Measurements from ENCODE around the gene REPS2.
A peak's percentile ranks its signal among the peaks of the same experiment; 100 is the strongest.

The REPS2 gene

DNA sequence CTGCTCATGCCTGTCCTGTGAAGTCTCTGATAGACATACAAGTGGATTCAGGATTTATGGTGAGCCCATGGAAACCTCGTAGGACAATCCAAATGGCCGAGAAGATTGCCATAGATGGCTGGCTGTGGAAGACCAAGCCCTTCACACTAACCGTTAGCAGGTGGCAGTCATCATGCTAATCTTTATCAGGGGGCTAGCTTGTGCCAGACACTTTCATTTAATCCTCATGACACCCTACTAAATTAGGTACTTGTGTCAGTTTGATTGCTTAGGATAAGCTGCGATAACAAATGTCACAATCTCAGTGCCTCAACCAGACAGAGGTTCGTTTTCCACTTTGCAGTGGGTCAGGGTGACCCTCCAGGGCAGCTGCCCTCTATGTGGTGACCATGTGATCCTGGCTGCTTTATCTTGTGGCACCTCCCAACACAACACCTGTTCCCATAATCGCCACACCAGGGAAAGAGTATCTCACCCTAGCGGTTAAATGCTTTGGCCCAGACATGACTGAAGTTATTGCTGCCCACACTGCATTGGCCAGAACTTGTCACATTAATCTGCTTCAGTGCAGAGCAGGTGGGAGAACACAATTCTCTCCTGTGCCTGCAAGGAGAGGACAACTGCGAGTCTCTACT is 60.8 kb downstream of the REPS2 start:
- no peak for DNase-seq

DNA sequence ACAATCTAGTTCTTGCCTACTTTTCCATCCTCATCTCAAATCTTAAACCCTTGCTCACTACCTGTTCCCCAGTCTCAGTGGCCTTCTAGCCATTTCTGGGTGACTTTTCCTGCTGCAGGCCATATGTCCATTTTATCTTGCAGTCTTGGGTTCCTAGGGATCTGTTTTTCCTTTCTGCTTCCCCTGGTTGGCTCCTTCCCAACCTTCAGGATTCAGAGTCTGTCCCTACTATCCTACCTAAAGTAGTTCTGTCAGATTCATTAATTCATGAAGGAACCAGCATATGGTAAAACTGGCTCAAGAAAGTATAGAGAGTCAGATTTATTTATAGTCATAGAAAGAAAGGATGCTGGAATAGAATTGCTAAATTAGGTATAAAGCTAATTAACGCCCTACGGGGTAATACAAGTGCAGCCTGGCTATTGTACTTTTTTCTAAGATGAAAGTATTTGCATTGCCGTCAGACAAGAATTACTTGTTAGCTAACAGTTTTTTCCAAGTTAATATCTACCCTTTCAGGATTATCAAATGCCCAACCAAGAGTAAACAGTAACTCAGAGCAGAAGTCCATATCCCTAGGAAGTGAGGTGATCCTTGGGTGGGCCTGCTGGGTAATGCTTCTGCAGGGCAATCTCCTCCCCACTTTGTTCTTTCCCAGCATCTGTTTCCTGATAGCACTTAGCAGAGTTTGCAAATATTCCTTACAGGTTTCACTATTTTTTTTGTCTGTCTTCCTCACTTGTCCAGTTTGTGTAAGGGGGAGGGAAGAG is 63.6 kb downstream of the REPS2 start:
- DNase-seq: no peak

DNA sequence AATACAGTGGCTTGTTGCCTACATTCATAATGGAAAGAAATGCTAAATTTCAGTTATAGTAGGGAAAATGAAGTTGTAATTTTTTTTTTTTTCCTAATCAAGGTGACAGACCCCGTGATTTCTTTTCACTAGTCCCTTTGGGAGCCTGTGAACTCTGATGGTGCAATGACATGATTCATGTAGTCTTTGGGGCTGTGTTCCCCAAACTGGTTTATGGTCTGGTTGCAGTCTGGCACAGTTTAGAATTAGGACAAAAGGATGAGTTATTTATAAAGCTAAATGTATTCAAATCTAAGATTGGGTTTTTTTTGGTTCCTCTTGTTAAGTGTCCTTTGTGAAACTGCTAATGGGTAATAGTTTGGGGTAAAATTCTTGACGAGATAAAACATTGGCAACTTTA is 66.0 kb downstream of the REPS2 start:
- no peak for DNase-seq

DNA sequence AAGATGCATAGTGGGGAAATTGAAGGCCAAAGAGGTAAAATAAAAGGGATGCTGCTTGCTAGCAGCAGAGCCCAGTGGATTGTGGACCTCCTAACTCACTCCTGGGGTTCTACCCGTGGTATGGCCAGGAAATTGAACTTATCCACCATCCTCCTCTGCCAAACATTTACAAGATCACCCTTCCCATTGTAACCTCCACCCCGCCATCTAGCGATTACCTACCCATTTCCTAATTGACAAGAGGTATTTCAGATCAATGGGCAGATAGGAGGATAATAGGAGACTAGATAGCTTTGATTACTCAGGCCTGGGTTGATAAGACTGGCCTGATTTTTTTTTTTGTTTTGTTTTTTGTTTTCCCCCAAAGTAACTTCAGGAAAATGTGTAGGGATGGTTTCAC is 67.8 kb downstream of the REPS2 start:
- DNase-seq: no peak

DNA sequence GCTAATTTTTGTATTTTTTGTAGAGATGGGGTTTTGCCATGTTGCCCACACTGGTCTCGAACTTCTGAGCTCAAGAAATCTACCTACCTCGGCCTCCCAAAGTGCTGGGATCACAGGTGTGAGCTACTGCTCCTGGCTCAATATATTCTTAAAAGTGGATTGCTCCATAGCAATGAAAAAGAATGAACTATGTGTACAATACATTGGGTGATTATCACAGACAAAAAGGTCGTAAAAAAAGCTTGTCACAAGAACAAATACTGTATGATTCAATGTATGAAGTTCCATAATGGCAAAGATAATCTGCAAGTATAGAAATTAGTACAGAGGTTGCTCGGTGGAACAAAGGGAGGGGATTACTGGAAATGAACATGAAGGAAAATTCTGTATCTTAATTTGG is 70.7 kb downstream of the REPS2 start:
- no peak for DNase-seq

DNA sequence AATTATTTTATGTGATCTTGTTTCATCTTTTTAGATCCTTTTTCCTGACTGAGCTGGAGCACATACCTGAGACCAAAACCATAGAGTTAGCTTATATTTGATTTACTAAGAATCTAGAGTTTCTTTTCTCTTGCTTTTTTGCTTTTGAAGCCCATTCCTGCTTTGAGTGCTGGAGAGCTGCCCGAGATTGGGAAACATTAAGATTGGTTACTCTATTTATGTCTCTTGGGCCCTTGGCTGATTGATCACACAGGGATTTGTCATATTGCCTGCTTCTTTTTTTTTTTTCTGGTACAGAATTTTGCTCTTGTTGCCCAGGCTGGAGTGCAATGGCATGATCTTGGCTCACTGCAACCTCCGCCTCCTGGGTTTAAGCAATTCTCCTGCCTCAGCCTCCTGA is 73.9 kb downstream of the REPS2 start:
- no peak for DNase-seq

DNA sequence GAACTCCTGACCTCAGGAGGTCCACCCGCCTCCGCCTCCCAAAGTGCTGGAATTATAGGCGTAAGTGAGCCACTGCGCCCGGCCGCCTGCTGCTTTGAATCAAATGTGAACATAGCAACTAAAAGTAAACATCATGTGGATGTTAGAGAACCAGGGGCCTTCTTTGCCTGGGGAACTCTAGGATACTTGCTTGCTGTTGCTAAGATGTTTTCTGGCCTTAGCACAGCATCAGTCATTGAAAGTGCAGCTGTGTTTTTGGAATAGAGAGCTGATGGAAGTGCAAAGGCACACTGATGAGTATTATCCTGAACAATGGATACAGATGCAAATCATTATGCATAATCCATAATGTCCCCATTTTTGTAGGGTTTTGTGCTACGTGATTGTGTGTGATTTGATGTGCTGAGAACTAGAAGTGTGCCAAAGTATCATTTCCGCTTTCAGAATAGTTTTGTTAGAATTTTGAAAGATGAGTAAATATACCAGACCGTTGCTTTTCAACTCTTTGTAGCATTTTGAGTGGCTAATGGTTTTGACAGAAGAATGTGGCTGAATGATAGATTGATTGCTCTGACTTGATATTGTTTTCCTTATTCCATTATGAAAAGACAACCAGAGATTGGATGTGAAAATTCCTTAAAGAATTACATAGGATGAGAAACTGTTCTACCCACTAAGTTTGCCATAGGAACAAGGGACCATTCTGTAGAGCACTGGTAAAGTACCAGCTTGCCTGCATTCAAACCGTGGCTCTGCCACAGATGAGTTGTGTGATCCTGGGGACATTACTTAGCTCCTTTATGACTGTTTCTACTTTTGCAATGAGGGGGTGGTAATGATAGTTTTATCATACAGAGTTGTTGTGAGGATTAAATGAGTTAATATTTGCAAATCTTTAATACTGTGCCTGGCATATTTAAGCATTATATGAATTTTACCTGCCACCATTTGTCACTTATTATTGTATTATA is 74.7 kb downstream of the REPS2 start:
- no peak for DNase-seq

DNA sequence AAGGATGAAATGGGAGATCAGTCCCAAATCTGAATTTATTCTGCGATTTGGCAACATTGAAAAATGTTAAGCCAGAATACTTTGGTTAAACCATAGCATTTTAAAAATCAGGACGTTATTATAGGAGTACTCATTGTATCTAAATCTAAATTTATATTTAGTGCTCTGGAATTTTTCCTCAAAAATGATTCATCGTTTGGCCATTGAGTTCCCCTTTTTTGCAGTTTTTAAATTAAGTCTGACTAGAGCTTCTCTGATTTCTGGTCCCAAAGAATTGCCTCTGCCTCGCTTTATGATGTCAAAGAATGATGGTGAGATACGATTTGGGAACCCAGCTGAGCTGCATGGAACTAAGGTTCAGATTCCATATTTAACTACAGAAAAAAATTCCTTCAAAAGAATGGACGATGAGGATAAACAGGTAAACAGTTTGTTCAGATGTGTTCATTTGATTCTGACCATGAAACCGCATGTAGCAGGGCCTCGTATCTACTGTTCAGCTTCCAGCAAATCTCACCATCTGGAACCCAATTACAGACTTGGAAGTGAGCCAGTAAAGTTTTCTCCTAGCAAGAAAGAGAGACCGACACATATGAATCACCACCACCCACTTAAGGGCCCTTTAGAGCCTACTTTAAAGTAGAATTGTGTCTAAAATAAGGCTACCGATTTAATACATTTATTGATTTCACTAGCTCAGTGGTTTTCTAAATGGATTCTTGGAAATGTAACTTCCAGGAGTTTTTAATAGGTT is 75.6 kb downstream of the REPS2 start:
- DNase-seq: no peak

DNA sequence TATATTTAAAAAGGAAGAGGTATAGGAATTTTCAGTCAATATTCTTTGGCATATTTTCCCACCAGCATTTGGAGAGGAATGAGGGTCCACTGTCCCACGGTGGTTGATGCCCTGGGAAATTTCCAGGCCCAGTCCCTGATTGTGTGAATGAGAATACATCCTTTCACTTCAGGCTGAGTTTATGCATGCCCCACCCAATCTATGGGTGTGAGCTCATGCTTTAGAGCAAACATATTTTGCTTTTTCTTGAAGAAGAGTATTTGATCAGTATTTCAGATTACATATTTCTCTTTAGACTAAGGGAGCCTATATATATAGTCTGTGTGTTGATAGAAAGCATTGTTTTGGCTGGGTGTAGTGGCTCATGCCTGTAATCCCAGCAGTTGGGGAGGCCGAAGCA is 77.2 kb downstream of the REPS2 start:
- no peak for DNase-seq

DNA sequence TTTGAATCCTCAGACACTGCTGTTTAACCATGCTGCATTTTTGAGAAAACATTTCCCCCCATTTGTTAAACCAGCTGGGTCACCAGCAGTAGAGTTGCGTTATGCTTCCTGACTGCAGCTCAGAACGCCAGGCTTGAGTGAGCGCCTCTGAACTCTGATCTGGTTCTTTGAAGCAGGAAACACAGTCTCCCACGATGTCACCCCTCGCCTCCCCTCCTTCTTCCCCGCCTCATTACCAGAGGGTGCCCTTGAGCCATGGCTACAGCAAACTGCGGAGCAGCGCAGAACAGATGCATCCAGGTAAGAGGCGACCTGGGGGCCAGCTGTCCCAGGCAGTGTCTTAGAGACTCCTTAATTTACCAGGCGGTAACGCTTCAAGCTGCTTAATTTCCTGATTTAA is 78.4 kb downstream of the REPS2 start:
- DNase-seq: peak; percentile 46

DNA sequence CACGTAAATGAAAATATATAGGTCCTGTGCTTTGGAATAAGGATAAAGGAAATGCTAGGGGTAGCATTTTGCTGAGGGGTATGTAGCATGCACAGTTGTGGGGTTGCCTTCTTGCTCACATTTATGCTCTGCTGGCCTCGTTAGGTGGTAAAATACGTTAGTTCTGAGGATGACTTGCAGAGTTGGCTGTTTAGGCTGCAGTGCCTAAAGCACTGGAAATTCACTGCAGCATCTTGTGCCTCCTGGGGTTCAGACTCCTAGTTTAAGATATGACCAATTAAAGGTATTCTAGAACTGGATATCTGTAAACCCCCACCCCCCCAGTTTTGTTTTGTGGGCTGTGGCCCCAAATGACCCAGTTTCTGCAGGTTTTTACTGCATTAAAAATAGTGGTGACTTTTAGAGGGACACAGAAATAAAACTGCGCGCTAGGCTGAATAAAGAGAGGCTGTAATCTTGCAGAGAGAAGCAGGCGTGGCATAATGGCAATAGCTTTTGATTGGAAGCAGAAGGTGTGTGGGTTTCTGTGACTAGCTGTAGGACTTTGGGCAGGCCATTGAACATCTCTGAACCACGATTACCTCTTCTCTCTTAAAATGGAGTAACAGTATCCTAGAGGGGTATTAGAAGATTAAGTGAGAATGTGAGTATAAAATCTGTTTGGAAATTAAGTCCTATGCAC is 79.3 kb downstream of the REPS2 start:
- no peak for DNase-seq

DNA sequence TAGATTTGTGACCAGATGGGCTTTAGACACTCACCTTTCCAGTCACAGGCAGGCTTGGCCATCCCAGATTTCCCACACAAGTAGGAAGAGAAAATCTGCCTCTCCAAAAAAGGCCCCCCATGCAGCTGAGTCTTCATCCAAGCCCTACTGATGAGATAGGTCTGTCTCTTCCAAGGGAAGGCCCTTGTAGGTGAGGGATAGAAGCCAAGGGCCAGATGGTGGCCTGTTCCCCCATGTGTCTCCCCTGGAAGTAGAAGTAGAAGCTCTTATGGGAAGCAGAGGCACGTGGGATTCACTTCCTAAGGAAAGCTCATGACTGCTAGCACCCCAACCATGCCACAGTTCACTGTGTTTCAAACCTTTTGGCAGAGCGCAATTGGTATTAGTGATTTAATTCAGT is 81.5 kb downstream of the REPS2 start:
- no peak for DNase-seq

DNA sequence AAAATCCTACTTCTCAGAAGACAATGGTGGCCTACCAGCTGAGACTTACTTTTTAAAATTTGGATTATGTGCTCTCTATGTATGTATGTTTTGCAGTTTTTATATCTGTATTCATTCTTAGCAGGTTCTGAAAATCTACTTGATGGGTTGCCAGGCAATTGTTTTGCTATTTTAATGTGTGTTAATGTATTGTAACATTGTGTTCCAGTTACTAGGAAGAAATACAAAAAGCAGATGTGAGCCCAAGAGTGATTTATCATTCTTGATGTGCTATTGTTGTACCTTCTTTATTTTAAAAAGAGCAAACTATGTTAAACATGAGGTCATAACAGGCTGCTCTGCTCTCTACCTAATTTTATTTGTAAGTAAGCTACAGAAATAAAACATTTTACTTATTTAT is 81.9 kb downstream of the REPS2 start:
- DNase-seq: no peak

DNA sequence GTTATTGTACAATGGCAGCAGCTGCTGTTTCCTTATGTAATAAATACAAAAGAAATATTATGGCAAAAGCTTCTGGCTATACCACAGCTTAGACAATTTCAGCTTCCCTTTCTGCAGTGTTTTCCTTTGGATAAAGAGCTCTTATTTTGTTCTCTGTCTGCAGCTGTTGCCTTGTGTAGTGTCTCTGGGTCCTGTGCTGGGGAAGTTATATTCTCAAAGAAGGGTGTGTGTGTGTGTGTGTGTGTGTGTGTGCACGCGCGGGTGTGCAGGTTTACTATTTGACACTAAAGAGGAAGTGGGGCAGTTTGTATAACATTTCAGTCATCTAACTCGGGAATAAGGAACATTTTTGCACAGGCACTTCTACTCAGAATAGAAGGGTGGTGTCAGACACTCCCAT is 83.6 kb downstream of the REPS2 start:
- DNase-seq: no peak

DNA sequence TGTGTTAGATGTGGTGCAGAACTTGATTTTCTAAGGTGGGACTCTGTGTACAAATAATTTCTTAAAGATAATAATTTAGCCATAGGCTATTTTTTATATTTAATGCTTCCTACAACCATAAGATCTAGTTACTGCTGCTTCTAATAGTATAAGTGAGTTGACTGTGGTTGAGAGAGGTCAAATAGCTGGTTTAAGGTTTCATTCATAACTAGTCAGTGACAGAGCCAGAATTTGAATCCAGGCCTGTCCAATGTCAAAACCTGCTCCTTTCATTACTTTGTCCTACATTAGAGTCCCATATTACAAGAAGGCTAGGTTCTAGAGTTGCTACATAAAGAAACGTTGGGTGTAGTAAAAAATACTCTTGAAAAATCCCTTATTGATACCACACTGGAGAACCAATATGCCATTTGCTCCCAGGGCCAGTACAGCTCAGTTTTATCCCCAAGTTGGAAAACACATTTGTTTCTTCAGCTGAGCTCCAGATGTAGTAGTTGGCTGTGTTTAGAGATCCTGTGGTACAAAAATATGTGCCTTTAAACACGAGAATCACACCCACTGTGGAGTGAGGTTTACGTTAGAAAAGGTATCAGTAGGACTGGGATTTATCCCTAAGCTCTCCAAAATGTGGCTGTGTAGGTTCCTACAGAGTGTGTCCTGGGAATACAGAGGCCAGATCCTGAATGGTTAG is 84.3 kb downstream of the REPS2 start:
- DNase-seq: no peak

DNA sequence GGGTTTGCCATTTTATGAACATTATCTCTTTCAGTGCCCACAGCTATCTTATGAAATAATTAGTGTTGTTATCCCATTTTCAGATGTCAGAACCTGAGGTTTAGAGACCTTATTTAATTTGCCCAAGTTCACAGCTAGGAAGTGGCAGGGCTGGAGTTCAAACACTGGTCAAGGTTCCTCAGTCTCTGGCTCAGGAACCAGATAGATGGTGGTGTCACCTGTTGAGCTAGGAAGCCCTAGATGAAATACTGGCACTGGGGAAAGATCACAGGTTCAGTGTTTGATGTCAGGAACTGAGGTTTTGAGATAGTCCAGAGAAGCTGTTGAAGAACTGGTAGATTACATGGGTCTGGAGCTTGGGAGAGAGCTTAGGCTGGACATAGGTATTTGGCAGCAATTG is 85.4 kb downstream of the REPS2 start:
- DNase-seq: no peak

DNA sequence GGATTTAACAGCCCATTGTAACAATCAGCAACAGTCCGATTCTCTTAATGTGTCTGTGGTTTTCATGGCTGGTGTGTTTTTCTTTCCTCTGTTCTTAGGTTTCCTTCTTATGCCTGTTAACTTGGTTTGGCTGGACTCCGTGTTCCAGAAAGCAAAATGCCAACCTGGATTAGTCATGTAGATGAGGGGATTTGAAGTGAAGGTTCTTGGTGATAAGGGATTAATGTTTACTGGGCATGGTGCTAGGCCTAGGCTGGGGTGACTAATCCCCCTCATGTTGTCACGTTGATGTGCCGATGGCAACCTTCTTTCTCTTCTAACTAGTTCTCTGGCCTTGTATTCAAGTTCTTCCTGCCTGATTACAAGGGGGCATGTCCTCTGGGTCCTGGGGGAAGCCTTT is 85.9 kb downstream of the REPS2 start:
- peak; percentile 66 for DNase-seq

DNA sequence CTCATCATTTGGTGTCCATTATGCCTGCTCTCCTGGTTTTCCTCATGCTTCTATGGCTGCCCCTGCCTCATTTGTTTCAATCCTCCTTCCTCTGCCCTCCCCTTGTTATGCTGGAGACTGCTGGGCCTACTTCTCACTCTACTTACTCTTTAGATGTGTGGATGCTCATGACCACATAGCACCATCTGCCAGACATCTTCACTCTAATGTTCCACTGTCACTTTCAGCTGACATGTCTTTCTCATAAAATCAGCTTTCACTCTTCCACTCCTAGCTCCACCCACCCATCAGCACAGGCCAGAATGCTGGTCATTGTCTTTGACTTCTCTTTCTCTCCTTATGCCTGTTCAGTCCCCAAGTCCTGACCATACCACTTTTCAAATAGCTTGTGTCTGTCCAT is 86.8 kb downstream of the REPS2 start:
- no peak for DNase-seq

DNA sequence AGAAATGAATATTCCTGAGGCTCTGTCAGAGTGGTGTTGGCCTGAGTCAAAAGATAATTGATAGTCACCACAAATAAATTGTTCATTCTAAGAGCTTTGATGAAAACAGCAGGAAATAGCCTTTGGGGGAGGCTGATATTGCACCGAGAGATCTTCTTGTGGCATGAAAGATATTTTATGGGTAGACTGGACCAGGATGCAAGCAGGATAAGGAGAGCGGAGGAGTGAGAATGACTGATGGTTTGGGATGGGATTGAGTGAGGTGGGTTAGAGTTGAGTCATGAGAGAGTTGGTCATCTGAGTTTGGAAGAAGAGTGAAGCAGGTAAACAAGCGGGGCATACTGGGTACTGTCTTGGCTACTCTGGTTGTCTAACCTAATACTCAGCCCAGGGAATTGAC is 88.7 kb downstream of the REPS2 start:
- no peak for DNase-seq

DNA sequence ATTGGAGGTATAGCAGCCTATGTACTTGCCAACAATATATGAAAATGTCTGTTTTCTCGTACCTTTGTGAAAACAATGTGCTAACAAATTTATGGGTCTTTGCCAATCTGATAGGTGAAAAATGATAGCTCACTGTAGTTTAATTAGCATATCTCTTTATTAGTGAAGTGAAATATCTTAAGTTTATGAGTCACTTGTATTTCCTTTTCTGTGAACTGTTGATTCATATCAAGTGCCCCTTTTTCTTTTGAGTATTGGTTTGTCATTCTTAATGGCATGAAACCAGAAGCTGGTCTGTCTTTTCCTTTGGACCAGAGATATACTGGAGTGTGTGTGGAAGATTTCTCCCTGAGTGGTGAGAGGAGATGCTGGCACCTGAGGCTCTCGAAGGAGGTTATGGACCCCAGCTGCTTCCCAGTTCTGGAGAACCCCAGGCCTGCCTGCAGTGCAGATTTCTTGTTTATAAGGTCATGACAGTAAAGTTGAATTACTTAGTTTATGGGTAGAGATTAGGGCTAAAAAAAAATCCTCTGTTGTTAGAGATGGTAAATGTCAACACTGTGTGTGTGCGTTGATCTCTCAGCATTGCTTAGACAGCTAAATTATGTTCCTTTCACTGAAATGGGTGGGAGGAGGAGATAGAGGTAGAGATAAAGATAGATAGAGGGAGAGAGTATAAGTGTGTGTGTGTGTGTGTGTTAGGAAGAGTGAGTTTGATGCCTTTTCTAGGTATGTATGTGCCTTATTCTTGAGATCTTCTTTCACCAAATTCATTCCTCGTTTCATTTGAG is 89.9 kb downstream of the REPS2 start:
- no peak for DNase-seq

DNA sequence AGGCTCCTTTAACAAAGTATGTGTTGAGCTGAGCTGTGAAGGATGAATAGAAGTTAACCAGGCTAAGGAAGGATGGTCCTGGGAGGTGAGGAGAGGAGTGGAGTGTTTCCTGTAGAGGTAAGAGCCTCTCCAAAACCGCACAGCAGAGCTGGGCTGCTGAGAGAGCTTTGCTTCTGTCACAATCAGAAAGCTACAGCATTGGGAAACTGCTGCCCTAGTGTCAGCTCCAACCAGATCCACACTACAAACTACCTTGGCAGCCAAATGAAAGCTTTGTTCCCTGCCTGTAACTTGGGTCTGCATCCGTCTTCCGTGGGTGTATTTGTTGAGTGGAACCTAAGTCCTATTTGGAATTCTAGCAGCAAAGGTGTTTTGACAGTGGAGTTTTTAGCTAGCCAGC is 91.8 kb downstream of the REPS2 start:
- no peak for DNase-seq

Data from kidney glomerular epithelial cell (primary cell).